GM19238 (cell line): ENCODE measurements around the gene CCDC88C.

Source experiments
- DNase-seq: peaks from one replicate; pipeline ENCODE4 v3.0.0; 2011; ENCODE audit warnings: low spot score; ENCODE audit not compliant: insufficient read length

CCDC88C gene

DNA sequence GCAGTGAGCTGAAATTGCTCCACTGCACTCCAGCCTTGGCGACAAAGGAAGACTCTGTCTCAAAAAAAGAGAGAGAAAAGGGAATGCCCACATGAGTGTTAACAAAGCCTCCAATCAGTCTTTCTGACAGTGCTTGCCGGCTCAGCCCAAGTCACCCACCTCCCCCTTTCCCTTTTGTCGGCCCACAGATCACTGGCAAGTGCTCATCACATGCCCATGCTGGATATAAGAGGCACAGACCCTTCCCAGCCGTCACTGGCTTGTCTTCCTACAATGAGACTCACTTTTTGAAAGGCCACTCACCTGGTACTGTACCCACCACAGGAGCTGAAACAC, 70.8 kb downstream of the CCDC88C start:
- DNase-seq, result no peak

GRCh38 chr14:91344096-91344495, 73.5 kb downstream of the CCDC88C start:
- DNase-seq, result no peak

GRCh38 chr14:91343051-91343450, 74.6 kb downstream of the CCDC88C start:
- no peak for DNase-seq

GRCh38 chr14:91342206-91342760, 75.3 kb downstream of the CCDC88C start:
- no peak for DNase-seq

DNA sequence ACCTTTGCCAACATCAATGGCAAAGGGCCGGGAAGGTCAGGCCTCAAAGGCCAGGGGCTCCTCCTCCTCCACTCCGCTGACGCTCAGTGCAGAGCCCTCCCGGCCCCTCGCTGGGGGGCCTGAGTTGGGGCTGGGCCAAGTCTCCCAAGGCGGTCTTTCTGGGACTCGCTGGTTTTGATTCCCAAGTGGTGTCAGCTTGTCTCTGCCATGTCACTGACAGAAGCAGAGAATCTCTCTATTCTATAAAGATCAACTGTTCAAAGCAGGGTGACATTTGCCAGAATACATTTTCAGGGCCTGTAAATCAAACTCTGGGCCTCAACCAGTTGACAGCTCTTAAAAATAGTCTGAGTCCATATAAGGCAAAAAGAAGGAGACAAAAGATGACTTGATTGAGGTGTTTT, 75.9 kb downstream of the CCDC88C start:
- no peak for DNase-seq

DNA sequence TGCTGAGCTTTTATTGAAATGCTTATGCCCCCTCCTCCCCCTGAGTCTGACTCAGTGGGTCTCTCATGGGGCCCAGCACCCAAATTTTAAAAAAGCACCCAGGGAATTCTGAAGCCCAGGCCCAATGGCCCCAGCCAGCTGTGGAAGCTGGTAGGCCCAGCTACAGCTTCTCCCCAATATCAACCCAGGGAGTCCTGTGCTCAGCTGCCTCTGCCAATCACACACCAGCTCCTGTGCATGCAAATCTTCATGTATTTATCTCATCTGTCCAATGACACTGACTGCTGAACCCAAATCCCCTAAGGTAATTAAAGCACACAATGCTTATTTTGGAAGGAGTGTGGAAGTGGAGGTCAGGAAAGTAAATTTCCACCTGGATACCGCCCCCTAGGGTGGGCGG, 76.3 kb downstream of the CCDC88C start:
- DNase-seq, result no peak

DNA sequence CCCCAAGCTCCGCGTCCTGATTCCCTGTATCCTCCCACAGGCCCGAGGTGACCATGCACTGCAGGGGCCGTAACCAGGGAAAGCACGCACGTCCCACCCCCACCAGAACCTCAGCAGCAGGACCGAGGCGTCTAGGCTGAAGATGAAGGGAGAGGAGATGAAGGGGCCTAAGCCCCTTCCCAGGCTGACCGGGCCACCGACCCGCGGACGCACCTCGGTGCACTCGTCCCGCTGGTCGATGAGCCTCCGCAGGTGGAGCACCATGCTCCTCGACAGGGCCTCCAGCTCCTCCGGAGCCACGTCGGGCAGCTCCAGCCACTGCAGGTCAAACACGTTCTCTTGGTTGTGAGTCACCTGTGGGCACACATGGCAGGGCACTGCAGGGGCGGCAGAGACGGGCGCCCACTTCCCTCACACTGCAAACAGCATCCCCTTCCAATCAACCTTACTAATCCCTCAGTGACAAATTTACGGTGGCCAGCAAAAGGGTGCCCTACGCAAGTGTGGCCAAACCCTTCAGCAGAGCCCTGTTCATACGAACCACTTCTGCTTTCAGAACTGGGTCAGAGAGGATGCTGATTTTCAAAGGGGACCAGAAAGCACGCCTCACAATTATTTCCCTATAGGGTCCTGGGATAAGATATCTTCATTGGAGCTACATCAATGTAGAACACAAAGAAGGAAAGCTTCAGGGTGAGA, 77.8 kb downstream of the CCDC88C start:
- DNase-seq, result no peak

GRCh38 chr14:91339076-91339475, 78.5 kb downstream of the CCDC88C start:
- no peak for DNase-seq

GRCh38 chr14:91338379-91338778, 79.2 kb downstream of the CCDC88C start:
- no peak for DNase-seq

GRCh38 chr14:91337699-91338335, 79.8 kb downstream of the CCDC88C start:
- DNase-seq, result no peak

GRCh38 chr14:91336093-91336450, 81.5 kb downstream of the CCDC88C start:
- no peak for DNase-seq

GRCh38 chr14:91335191-91336092, 82.2 kb downstream of the CCDC88C start:
- no peak for DNase-seq

- DNase-seq, result peak; percentile 62
Observed at GRCh38 chr14:91333650-91334039, 84.0 kb downstream of the CCDC88C start.

- no peak for DNase-seq
Observed at GRCh38 chr14:91332986-91333649, 84.5 kb downstream of the CCDC88C start.

- no peak for DNase-seq
Observed at GRCh38 chr14:91332171-91332985, 85.2 kb downstream of the CCDC88C start.

GRCh38 chr14:91331721-91332120, 85.9 kb downstream of the CCDC88C start:
- no peak for DNase-seq

DNA sequence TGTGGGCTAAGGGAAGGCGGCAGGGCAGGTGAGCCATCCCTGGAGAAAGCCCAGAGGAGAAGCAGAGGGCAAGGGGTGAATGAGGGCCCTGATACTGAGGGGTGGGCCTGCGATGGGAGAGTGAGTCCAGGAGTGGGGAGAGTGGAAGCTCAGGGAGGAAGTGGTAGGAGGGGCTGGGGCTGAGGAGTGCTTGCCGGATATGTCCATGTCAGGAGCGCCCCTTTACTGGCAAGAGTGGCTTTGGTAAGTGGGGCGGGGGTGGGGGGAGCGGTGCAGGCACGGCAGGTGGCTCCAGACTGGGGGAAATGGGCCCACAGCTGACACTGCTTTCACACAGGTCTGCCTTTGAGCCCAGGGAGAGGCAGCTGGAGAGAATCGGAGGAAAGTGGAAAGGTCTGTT, 86.8 kb downstream of the CCDC88C start:
- peak; percentile 48 for DNase-seq

- DNase-seq, result no peak
Observed at GRCh38 chr14:91330096-91330696, 87.4 kb downstream of the CCDC88C start.

DNA sequence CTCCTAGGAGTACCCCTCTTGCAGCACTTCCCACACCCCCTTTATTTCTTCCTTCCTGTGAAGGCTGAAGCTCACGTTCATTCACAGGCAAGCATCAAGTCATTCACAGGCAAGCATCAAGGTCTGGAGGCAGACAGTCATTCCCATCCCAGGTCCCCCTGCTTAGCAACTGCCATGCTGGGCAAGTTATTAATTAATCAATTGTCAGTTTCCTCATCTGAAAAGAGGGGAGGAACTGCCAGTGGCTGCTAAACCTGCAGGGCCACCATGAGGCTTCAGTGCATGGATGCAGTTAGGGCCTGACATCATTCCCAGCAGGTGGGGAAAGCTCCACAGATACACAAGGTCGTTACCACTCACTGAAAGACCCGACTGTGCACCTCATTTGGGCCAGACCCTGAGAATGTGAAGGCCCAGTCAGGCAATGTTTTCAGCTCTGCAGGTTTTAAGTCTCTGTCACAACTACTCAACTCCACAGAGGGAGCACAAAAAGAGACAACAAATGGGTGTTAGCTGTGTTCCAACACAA, 88.1 kb downstream of the CCDC88C start:
- no peak for DNase-seq
